ENCODE results near the gene SUPT3H.

DNA sequence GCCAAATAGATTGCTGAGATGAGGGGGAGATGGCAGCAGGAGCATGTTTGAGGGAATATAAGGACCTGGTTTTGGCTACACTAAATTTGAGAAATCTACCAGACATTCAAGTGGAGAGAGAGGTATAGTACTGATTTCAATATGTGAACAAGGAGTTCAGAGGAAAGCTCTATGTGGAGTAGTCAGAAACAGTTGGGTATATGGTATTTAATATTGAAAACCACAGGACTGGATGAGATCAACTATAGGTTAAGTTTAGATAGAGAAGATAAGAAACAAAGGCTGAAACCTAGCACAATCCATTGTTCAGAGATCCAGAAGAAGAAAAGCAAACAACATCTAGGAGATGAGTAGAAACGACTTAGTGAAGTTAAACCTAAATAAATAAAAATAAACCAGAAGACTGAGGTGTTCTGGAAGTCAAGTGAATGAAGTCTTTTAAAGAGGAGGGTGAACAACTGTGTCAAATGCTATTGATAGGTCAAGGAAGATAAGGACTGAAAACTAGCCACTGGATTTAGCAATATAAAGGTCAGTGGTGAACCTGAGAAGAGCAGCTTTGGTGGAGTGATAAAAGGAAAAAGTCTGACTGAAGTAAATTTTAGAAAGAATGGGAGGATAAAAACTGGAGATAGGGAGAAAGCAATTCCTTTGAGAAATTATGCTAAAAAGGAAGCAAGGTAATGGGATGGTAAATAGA is 170.8 kb downstream of the SUPT3H start:
- no peak for TF ChIP-seq CTCF (IDR thresholded peaks at IDR 0.05; ENCODE audit: low read depth, low read length)
- TF ChIP-seq MYC (IDR thresholded peaks at IDR 0.05; ENCODE audit: low read depth, low read length) = no peak
- no peak for TF ChIP-seq MAX (IDR thresholded peaks at IDR 0.05; ENCODE audit: low read depth, low read length)
